ENCODE results near the gene CD226.

CD226 gene

DNA sequence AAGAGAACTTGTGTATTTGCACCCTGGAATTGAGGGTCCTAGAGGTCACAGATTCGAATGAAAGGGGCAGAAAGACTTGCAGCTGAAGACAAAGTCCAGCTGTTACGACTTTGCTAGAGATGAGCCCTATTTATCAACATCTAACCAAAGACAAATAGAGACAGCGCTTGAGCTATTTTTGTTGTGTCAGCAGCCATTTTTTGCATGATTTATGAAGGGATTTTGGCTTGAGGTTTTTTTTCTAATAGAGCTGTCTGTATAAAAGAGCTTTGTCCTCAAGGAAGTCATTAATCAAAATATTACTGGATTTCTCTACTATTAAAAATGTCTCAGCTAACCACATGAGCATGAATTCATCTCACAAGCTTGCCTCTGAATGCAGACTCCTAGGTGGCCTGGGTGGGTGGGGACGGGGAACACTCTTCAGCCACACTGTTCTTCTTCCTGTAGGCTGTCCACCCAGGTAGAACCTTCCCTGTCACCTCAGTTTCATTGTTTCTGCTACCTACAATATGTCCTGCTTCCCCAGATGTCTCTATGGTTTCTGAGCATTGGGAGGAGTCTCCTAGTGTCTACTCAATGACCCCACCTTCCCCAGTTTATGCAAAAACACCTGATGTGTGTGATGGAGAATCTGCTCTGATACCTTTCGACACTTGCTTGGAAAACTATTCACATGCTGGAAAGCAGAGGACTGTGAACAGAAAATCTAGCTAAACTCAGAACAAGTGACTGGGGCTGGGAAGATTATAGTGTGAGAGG, 7.2 kb upstream of the CD226 start:
- Histone ChIP-seq H3K4me3 (ENCODE audit: low read depth in 1 of 2, low read length in 2 of 2) (no peak overlapping the region), H3K27ac (ENCODE audit: low read depth, low read length) (no peak overlapping the region), H3K9me3 (ENCODE audit: low read length) (no peaks in the 10 kb centered on the region), H3K9ac (ENCODE audit: low read length) (no peak overlapping the region), H3K36me3 (ENCODE audit: insufficient read depth, low read length) (no peaks in the 10 kb centered on the region), H3K4me1 (ENCODE audit: insufficient read depth, low read length) (peaks cover 5% of the 10 kb centered on the region), H3K27me3 (ENCODE audit: control insufficient read depth in 1 of 2, insufficient read depth in 2 of 2, low read length in 2 of 2) (no peaks in the 10 kb centered on the region)

DNA sequence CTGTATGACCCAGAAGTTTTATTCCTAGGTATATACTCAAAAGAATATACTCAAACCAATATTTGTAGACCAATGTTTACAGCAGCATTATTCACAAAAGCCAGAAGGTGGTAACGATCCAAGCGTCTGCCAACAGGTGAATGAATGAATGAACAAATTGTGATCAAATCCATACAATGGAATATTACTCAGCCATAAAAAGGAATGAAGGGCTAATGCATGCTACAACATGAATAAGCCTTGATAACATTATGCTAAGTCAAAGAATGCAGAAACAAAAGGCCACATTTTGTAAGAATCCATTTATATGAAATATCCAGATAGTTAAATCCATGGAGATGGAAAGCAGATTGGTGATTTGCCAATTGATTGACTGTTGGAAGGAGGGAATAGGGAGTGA, 5.5 kb upstream of the CD226 start:
- no peak overlapping the region for H3K9ac ChIP-seq (ENCODE audit: low read length)
- no peaks in the 10 kb centered on the region for H3K9me3 ChIP-seq (ENCODE audit: low read length)
- H3K4me1 ChIP-seq (ENCODE audit: insufficient read depth, low read length) = peaks cover 5% of the 10 kb centered on the region
- no peak overlapping the region for H3K27ac ChIP-seq (ENCODE audit: low read depth, low read length)
- H3K36me3 ChIP-seq (ENCODE audit: insufficient read depth, low read length) = no peaks in the 10 kb centered on the region
- H3K27me3 ChIP-seq (ENCODE audit: control insufficient read depth in 1 of 2, insufficient read depth in 2 of 2, low read length in 2 of 2) = no peaks in the 10 kb centered on the region
- H3K4me3 ChIP-seq (ENCODE audit: low read depth in 1 of 2, low read length in 2 of 2) = no peak overlapping the region

DNA sequence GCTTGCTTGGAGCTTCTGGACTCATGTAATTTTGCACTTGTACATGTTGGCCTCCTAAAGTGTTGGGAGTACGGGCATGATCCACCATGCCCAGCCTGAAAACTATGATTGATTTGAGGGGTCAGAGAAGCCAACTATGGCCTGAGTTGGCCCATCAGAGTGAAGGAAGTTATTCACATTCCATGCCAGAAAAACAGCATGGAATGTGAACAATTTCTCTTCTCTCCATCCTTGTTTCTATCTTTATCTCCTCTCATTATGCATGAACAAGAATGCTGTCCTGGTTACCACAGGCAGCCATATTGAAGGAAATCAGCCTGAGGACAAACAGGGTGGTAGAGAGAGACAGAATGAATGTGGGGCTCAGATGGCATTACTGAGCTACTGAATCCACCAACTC, 3.5 kb upstream of the CD226 start:
- Histone ChIP-seq H3K27me3 (ENCODE audit: control insufficient read depth in 1 of 2, insufficient read depth in 2 of 2, low read length in 2 of 2) (no peaks in the 10 kb centered on the region), H3K27ac (ENCODE audit: low read depth, low read length) (no peak overlapping the region), H3K4me3 (ENCODE audit: low read depth in 1 of 2, low read length in 2 of 2) (no peak overlapping the region), H3K9me3 (ENCODE audit: low read length) (no peaks in the 10 kb centered on the region), H3K36me3 (ENCODE audit: insufficient read depth, low read length) (no peaks in the 10 kb centered on the region), H3K9ac (ENCODE audit: low read length) (no peak overlapping the region), H3K4me1 (ENCODE audit: insufficient read depth, low read length) (no peaks in the 10 kb centered on the region)

DNA sequence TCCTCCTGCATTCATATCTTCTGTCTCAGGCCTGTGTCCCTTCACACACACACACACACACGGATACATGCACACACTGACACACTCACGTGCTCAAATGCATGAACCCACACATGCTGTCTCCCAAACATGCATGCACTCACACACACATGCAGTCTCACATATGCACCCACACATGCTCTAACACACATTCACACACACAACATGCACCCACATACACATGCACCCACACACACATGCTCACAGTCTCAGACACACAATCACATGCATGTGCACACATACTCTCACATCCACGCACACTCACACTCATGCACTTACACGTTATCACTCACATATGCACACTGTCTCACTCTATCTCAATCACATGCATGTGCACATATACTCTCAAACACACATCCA, 1.9 kb upstream of the CD226 start:
- no peaks in the 10 kb centered on the region for H3K27me3 ChIP-seq (ENCODE audit: control insufficient read depth in 1 of 2, insufficient read depth in 2 of 2, low read length in 2 of 2)
- H3K27ac ChIP-seq (ENCODE audit: low read depth, low read length) = no peak overlapping the region
- no peaks in the 10 kb centered on the region for H3K4me1 ChIP-seq (ENCODE audit: insufficient read depth, low read length)
- no peak overlapping the region for H3K9ac ChIP-seq (ENCODE audit: low read length)
- H3K9me3 ChIP-seq (ENCODE audit: low read length) = no peaks in the 10 kb centered on the region
- no peak overlapping the region for H3K4me3 ChIP-seq (ENCODE audit: low read depth in 1 of 2, low read length in 2 of 2)
- H3K36me3 ChIP-seq (ENCODE audit: insufficient read depth, low read length) = no peaks in the 10 kb centered on the region

DNA sequence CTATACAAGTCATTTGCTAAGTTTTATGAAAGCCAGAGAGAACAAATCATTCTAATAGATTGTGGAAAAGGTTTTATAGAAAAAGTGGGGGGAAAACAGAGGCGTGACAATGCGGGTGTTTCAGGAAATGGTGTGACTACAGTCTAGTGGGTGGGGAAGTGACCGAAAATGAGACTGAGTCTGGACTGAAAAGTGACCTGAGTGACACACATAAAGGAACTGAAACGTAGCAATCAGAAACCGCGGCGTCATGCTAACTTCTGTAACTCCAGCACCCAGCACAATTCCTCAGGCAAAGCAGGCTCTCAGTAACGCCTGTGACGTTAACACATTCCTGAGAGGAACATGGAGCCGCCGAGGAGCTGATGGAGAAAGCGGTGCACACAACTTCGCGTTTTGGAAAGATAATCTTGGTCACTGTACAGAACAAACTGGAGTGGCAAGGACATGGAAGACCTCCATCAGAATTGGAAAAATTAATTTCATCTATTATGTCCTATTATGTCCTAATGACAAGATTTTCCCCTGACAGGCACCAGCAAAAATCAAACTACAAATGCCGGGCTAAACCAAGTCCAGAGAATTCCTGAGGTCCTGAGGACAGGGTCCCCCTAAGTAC, 1.4 kb upstream of the CD226 start:
- no peak overlapping the region for H3K27ac ChIP-seq (ENCODE audit: low read depth, low read length)
- H3K4me3 ChIP-seq (ENCODE audit: low read depth in 1 of 2, low read length in 2 of 2) = no peak overlapping the region
- no peaks in the 10 kb centered on the region for H3K36me3 ChIP-seq (ENCODE audit: insufficient read depth, low read length)
- no peaks in the 10 kb centered on the region for H3K9me3 ChIP-seq (ENCODE audit: low read length)
- no peaks in the 10 kb centered on the region for H3K27me3 ChIP-seq (ENCODE audit: control insufficient read depth in 1 of 2, insufficient read depth in 2 of 2, low read length in 2 of 2)
- no peak overlapping the region for H3K9ac ChIP-seq (ENCODE audit: low read length)
- no peaks in the 10 kb centered on the region for H3K4me1 ChIP-seq (ENCODE audit: insufficient read depth, low read length)

DNA sequence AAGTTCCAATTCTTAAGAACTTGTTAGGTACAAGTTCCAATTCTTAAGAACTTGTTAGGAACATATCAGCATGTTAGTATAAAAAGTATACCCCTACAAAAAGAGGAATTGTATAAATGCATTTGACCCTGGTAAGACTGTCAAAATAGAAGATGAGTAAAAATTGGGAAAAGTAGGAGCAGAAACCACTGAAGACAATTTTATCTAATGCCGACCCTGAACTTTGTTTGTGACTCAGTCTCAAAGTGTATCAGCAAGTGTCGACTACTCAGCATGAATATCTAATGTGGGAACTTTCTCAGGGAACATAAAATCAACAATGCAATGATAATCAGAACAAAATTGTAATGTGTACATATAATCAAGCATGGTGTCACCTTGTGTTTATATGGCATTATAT, 583 bp upstream of the CD226 start:
- H3K36me3 ChIP-seq (ENCODE audit: insufficient read depth, low read length) = no peaks in the 10 kb centered on the region
- no peaks in the 10 kb centered on the region for H3K4me1 ChIP-seq (ENCODE audit: insufficient read depth, low read length)
- no peaks in the 10 kb centered on the region for H3K9me3 ChIP-seq (ENCODE audit: low read length)
- H3K27ac ChIP-seq (ENCODE audit: low read depth, low read length) = no peak overlapping the region
- no peaks in the 10 kb centered on the region for H3K27me3 ChIP-seq (ENCODE audit: control insufficient read depth in 1 of 2, insufficient read depth in 2 of 2, low read length in 2 of 2)
- no peak overlapping the region for H3K4me3 ChIP-seq (ENCODE audit: low read depth in 1 of 2, low read length in 2 of 2)
- no peak overlapping the region for H3K9ac ChIP-seq (ENCODE audit: low read length)

DNA sequence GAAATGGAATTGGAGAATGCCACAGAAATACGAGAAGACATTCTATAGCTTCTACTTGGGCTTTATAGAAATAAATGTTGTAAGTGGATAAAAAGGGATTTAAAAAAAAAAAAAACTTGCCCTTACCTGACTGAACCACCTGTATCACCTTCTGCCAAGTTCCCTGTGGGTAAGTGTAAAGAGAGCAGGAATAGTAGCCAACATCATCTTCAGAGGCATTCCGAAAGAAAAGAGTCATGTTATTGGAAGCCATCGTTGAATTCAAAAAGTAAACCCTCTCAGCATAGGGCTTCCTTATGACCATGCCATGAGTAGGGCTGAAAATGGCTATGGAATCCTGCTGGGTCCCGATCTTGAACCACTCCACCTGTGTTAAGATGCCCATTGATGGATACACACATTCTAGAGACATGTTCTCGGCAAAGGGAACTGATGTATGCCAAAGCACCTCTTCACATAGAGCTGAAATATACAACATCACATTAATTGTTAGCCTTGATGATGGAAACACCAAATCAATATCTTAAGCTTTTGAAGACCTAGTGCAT, 991 bp downstream of the CD226 start:
- Histone ChIP-seq H3K4me1 (ENCODE audit: insufficient read depth, low read length) (no peaks in the 10 kb centered on the region), H3K27ac (ENCODE audit: low read depth, low read length) (no peak overlapping the region), H3K9me3 (ENCODE audit: low read length) (no peaks in the 10 kb centered on the region), H3K27me3 (ENCODE audit: control insufficient read depth in 1 of 2, insufficient read depth in 2 of 2, low read length in 2 of 2) (no peaks in the 10 kb centered on the region), H3K9ac (ENCODE audit: low read length) (no peak overlapping the region), H3K36me3 (ENCODE audit: insufficient read depth, low read length) (no peaks in the 10 kb centered on the region), H3K4me3 (ENCODE audit: low read depth in 1 of 2, low read length in 2 of 2) (no peak overlapping the region)

DNA sequence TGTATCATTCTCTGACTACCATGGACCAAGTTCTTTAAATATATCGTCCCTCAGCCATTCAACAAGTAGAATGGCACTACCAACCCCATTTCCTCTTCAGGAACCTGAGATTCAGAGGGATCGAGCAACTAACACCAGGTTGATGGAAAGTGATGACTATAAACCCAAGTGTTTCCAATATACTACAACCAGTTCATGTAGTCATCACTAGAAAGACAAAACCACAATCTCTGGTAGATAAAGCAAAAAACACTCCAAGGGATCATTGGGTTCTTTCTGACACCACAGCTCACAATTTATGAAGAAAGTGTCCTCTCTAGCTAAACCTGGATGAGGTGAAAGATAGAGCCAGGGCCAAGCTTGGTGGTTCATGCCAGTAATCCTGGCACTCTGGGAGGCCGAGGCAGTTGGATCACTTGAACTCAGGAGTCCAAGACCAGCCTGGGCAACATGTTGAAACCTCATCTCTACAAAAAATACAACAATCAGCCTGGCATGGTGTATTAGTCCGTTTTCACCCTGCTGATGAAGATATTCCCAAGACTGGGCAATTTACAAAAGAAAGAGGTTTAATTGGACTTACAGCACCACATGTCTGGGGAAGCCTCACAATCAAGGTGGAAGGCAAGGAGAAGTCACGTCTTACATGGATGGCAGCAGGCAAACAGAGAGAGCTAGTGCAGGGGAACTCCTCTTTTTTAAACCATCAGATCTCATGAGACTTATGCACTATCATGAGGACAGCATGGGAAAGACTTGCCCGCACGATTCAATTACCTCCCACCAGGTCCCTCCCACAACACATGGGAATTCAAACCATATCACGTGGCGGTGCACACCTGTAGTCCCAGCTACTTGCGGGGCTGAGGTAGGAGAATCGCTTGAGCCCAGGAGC, 2.2 kb downstream of the CD226 start:
- Histone ChIP-seq H3K4me3 (ENCODE audit: low read depth in 1 of 2, low read length in 2 of 2) (no peak overlapping the region), H3K27me3 (ENCODE audit: control insufficient read depth in 1 of 2, insufficient read depth in 2 of 2, low read length in 2 of 2) (no peaks in the 10 kb centered on the region), H3K9me3 (ENCODE audit: low read length) (no peaks in the 10 kb centered on the region), H3K27ac (ENCODE audit: low read depth, low read length) (no peak overlapping the region), H3K4me1 (ENCODE audit: insufficient read depth, low read length) (no peaks in the 10 kb centered on the region), H3K9ac (ENCODE audit: low read length) (no peak overlapping the region), H3K36me3 (ENCODE audit: insufficient read depth, low read length) (no peaks in the 10 kb centered on the region)

DNA sequence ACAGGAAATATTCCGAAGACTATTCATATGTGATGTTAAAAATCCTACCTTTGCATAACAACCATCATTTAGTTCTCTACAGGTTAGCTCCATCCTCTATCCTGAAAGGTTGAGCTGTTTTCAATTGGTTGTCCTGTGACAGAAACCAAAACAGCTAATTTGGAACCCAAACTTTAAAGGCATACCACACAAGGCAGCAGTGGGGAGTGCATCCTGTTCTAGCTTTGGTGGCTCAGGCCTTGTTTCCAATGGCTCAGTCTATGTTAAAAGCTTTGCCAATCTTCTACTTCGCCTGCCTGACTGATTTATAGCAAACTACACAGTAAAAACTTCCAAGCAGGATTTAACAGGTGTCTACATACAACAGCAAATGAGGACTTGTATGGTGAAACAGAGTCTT, 3.2 kb downstream of the CD226 start:
- Histone ChIP-seq H3K4me3 (ENCODE audit: low read depth in 1 of 2, low read length in 2 of 2) (no peak overlapping the region), H3K27ac (ENCODE audit: low read depth, low read length) (no peak overlapping the region), H3K27me3 (ENCODE audit: control insufficient read depth in 1 of 2, insufficient read depth in 2 of 2, low read length in 2 of 2) (no peaks in the 10 kb centered on the region), H3K4me1 (ENCODE audit: insufficient read depth, low read length) (no peaks in the 10 kb centered on the region), H3K36me3 (ENCODE audit: insufficient read depth, low read length) (no peaks in the 10 kb centered on the region), H3K9me3 (ENCODE audit: low read length) (no peaks in the 10 kb centered on the region), H3K9ac (ENCODE audit: low read length) (no peak overlapping the region)

DNA sequence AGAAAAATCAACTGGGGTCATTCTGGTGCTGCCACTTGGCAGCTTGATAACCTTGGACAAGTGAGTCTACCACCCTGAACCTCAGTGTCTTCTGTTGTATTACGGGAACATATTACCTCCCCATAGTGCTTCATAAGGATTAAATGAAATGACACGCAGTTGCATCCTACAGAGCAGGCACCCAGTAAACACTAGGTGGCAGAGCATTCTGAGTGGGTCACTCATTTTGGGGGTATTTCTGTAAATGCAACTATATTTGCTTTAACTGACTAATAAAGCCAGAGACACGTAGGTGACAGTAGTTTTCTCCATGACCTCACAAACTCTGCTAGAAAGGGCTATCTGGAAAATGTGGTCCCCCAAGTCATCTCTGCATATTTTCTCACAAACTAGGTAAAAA, 4.7 kb downstream of the CD226 start:
- H3K4me1 ChIP-seq (ENCODE audit: insufficient read depth, low read length) = no peaks in the 10 kb centered on the region
- H3K4me3 ChIP-seq (ENCODE audit: low read depth in 1 of 2, low read length in 2 of 2) = no peak overlapping the region
- H3K36me3 ChIP-seq (ENCODE audit: insufficient read depth, low read length) = no peaks in the 10 kb centered on the region
- no peaks in the 10 kb centered on the region for H3K27me3 ChIP-seq (ENCODE audit: control insufficient read depth in 1 of 2, insufficient read depth in 2 of 2, low read length in 2 of 2)
- no peaks in the 10 kb centered on the region for H3K9me3 ChIP-seq (ENCODE audit: low read length)
- H3K9ac ChIP-seq (ENCODE audit: low read length) = no peak overlapping the region
- H3K27ac ChIP-seq (ENCODE audit: low read depth, low read length) = no peak overlapping the region

DNA sequence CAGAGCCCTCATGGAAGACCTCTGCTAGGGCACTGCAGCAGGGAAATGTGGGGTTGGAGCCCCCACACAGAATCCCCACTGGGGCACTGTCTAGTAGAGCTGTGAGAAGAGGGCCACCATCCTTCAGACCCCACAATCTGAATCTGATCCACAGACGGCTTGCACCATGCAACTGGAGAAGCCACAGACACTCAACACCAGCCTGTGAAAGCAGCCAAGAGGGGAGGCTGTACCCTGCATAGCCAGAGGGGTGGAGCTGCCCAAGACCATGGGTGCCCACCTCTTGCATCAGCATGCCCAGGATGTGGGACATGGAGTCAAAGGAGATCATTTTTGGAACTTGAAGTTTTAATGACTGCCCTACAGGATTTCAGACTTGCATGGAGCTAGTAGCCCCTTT, 6.5 kb downstream of the CD226 start:
- peaks cover 6% of the 10 kb centered on the region for H3K4me1 ChIP-seq (ENCODE audit: insufficient read depth, low read length)
- no peaks in the 10 kb centered on the region for H3K9me3 ChIP-seq (ENCODE audit: low read length)
- H3K27me3 ChIP-seq (ENCODE audit: control insufficient read depth in 1 of 2, insufficient read depth in 2 of 2, low read length in 2 of 2) = no peaks in the 10 kb centered on the region
- no peaks in the 10 kb centered on the region for H3K36me3 ChIP-seq (ENCODE audit: insufficient read depth, low read length)
- no peak overlapping the region for H3K27ac ChIP-seq (ENCODE audit: low read depth, low read length)
- H3K4me3 ChIP-seq (ENCODE audit: low read depth in 1 of 2, low read length in 2 of 2) = no peak overlapping the region
- no peak overlapping the region for H3K9ac ChIP-seq (ENCODE audit: low read length)
